ENCODE data around the gene CLEC14A. TPM values are rescaled to one million over a fixed set of nuclear protein-coding genes. Genes with fewer than 3 reads are reported as not detected.
A peak's percentile ranks its signal among the peaks of the same experiment; 100 is the strongest.

The CLEC14A gene
- total RNA-seq (not detected), polyA plus RNA-seq (not detected)

DNA sequence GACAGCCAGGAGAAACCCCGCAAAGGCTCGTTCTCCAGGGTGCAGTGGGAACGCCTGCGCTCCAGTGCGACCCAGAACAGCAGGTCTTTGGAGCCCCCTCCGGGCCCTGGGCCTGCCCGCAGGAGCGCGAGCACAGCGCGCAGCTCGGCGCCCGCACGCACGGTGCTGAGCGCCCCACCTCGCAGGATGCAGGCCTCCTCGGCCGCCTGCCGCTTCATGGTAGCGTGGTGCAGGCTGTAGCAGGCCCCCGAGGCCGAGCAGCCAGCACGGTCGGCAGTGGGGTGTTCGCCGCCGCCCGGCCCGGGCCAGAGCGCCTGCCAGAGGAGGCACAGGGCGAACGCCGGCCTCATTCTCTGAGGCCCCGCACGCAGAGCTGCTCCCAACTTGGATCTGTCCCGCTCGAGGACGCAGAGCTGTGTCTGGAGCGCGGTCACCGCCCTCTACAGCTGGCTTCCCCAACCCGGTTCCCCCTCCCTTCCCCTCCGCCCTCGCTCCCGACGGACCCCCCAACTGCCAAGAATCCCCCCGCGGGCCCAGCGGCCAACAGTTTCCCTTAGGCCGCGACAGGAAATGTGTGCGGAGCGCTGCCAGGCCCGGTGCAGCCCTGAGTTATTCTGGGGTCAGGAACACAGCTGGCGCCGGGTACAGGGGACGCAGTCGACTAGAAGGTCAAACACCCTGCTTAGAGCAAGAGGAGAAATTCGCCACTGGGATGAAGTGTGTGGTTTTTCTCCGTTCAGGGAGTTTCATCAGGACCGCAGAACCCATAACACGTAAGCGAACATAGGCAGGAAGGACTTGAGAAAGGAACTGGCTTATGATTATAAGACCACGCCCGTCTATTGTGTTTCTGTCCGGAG, at the start of gene CLEC14A:
Gene CLEC14A, minus strand, starts transcription at position 421 of the 860 bp plus-strand sequence. Its CDS starts 71 bp downstream, at position 350.
- Mint-ChIP-seq H3K27ac (no peak within 1 kb of the TSS), H3K36me3 (no peaks in the 10 kb centered on the region), H3K27me3 (peaks cover 13 to 31% of the 10 kb centered on the region in 2 donors), H3K4me1 (peaks cover 6 to 12% (median 7%) of the 10 kb centered on the region in 4 donors), H3K4me3 (peak within 1 kb of the TSS; percentile 61 to 83 (median 79)), H3K9me3 (peaks cover 0 to 2% (median 0%) of the 10 kb centered on the region in 8 donors)
- no peak within 1 kb of the TSS for H3K4me3 ChIP-seq (ENCODE audit: low read length in 2 of 2)
- no peaks in the 10 kb centered on the region for H3K36me3 ChIP-seq (ENCODE audit: insufficient read depth, low read length)
- H3K9me3 ChIP-seq (ENCODE audit: control insufficient read depth in 1 of 2, low read length in 2 of 2): no peaks in the 10 kb centered on the region
- intact Hi-C loops (cut with micrococcal nuclease): no loop called here
- H3K27me3 ChIP-seq (ENCODE audit: insufficient read depth, low read length): peaks cover 10% of the 10 kb centered on the region
- POLR2A ChIA-PET (ENCODE audit: partially characterized antibody): no interaction called here
- no peak within 1 kb of the TSS for H3K27ac ChIP-seq (ENCODE audit: low read depth, low read length)
- CTCF ChIA-PET (ENCODE audit: partially characterized antibody): no interaction called here
- H3K4me1 ChIP-seq (ENCODE audit: insufficient read depth, low read length): peaks cover 4% of the 10 kb centered on the region
- peak in 2 of 5 donors; percentile 6 for DNase-seq

GRCh38 chr14:38302966-38303365, 47.1 kb upstream of the CLEC14A start:
- Mint-ChIP-seq H3K4me1 (no peaks in the 10 kb centered on the region), H3K4me3 (no peak overlapping the region), H3K9me3 (peaks cover 0 to 18% (median 4%) of the 10 kb centered on the region in 8 donors), H3K27me3 (peaks cover 6 to 11% of the 10 kb centered on the region in 2 donors), H3K27ac (no peak overlapping the region), H3K36me3 (no peaks in the 10 kb centered on the region)
- no peak overlapping the region for H3K4me3 ChIP-seq (ENCODE audit: low read length in 2 of 2)
- H3K36me3 ChIP-seq (ENCODE audit: insufficient read depth, low read length): no peaks in the 10 kb centered on the region
- no peaks in the 10 kb centered on the region for H3K4me1 ChIP-seq (ENCODE audit: insufficient read depth, low read length)
- CTCF ChIA-PET (ENCODE audit: partially characterized antibody): no interaction called here
- no peaks in the 10 kb centered on the region for H3K27me3 ChIP-seq (ENCODE audit: insufficient read depth, low read length)
- intact Hi-C loops (cut with micrococcal nuclease): no loop called here
- no peak overlapping the region for H3K27ac ChIP-seq (ENCODE audit: low read depth, low read length)
- no peaks in the 10 kb centered on the region for H3K9me3 ChIP-seq (ENCODE audit: control insufficient read depth in 1 of 2, low read length in 2 of 2)
- POLR2A ChIA-PET (ENCODE audit: partially characterized antibody): no interaction called here
- DNase-seq: no peak

- no peaks in the 10 kb centered on the region for H3K9me3 ChIP-seq (ENCODE audit: control insufficient read depth in 1 of 2, low read length in 2 of 2)
- peaks cover 6 to 11% of the 10 kb centered on the region in 2 donors for H3K27me3 Mint-ChIP-seq
- no peaks in the 10 kb centered on the region for H3K4me1 Mint-ChIP-seq
- intact Hi-C loops (cut with micrococcal nuclease): no loop called here
- H3K36me3 Mint-ChIP-seq: no peaks in the 10 kb centered on the region
- H3K36me3 ChIP-seq (ENCODE audit: insufficient read depth, low read length): no peaks in the 10 kb centered on the region
- ChIA-PET CTCF (ENCODE audit: partially characterized antibody) (no interaction called here), POLR2A (ENCODE audit: partially characterized antibody) (no interaction called here)
- no peak overlapping the region for H3K4me3 Mint-ChIP-seq
- H3K4me3 ChIP-seq (ENCODE audit: low read length in 2 of 2): no peak overlapping the region
- H3K4me1 ChIP-seq (ENCODE audit: insufficient read depth, low read length): no peaks in the 10 kb centered on the region
- H3K27ac ChIP-seq (ENCODE audit: low read depth, low read length): no peak overlapping the region
- no peak for DNase-seq
- H3K27me3 ChIP-seq (ENCODE audit: insufficient read depth, low read length): no peaks in the 10 kb centered on the region
- no peak overlapping the region for H3K27ac Mint-ChIP-seq
- peaks cover 0 to 18% (median 4%) of the 10 kb centered on the region in 8 donors for H3K9me3 Mint-ChIP-seq
Measured at GRCh38 chr14:38302034-38302433, 46.1 kb upstream of the CLEC14A start.

DNA sequence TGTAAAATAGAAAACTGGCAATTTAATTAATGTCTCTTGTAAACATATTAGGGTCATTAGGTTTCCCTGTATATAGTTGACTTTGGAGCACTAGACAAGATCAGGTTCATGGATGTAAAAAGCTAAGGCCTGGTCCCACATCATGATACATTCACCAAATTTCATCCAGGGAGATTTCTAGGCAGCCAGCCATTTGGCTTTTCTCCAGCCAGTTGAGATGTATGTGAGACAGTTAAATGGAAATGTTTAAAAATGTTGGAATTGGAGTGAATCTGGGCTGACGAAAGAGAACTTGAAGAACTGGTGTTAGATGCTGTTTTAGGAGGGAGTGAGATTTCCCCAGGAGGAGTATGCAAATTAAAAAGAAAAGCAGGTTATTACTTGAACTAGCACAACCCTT, 41.8 kb upstream of the CLEC14A start:
- H3K27ac Mint-ChIP-seq: no peak overlapping the region
- CTCF ChIA-PET (ENCODE audit: partially characterized antibody): no interaction called here
- no peaks in the 10 kb centered on the region for H3K27me3 ChIP-seq (ENCODE audit: insufficient read depth, low read length)
- POLR2A ChIA-PET (ENCODE audit: partially characterized antibody): no interaction called here
- intact Hi-C loops (cut with micrococcal nuclease): no loop called here
- H3K4me1 ChIP-seq (ENCODE audit: insufficient read depth, low read length): no peaks in the 10 kb centered on the region
- no peak for DNase-seq
- no peaks in the 10 kb centered on the region for H3K9me3 ChIP-seq (ENCODE audit: control insufficient read depth in 1 of 2, low read length in 2 of 2)
- no peak overlapping the region for H3K4me3 Mint-ChIP-seq
- H3K27ac ChIP-seq (ENCODE audit: low read depth, low read length): no peak overlapping the region
- no peaks in the 10 kb centered on the region for H3K36me3 Mint-ChIP-seq
- H3K9me3 Mint-ChIP-seq: peaks cover 0 to 10% (median 3%) of the 10 kb centered on the region in 8 donors
- H3K4me3 ChIP-seq (ENCODE audit: low read length in 2 of 2): no peak overlapping the region
- no peaks in the 10 kb centered on the region for H3K4me1 Mint-ChIP-seq
- H3K36me3 ChIP-seq (ENCODE audit: insufficient read depth, low read length): no peaks in the 10 kb centered on the region
- H3K27me3 Mint-ChIP-seq: peaks cover 11 to 12% of the 10 kb centered on the region in 2 donors

DNA sequence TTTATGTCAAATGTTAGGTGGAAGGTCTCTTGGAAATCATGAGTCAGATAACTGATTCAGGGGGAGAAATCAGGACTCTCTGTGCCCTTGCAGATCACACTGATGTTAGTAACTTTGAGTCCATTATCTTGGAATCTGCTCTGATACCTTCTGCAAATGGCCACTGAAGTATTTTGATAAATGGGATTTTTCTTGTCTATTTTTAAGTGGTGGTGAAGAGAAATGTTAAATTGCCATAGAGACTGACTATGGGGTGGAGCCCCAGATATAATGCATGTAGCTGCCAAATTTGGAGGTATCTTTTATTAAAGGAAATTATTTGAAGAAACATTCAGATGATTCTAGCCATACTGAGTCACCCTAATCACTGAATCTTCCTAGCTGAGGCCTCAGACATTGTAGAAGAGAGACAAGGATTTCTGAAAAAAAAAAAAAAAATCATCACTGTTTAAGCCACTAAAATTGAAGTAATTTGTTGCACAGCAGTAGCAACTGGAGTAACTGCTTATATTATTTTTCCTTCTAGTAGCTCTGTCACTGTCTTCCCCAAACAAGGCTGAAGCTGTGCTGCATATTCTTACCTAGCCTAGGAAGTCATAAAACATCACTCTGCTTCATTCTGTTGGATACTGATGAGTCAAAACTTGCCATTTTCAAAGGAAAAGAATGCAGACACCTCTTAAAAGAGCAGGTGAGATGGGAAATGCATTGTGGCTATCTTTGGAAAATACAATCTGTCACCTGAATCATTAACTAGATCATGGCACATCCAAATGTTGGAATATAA, 36.0 kb upstream of the CLEC14A start:
- H3K27me3 ChIP-seq (ENCODE audit: insufficient read depth, low read length): no peaks in the 10 kb centered on the region
- H3K9me3 ChIP-seq (ENCODE audit: control insufficient read depth in 1 of 2, low read length in 2 of 2): no peaks in the 10 kb centered on the region
- Mint-ChIP-seq H3K9me3 (peaks cover 0 to 9% (median 0%) of the 10 kb centered on the region in 8 donors), H3K4me1 (no peaks in the 10 kb centered on the region), H3K4me3 (no peak overlapping the region), H3K36me3 (no peaks in the 10 kb centered on the region), H3K27ac (no peak overlapping the region), H3K27me3 (peaks cover 10 to 13% of the 10 kb centered on the region in 2 donors)
- intact Hi-C loops (cut with micrococcal nuclease): no loop called here
- no peak overlapping the region for H3K27ac ChIP-seq (ENCODE audit: low read depth, low read length)
- H3K4me1 ChIP-seq (ENCODE audit: insufficient read depth, low read length): no peaks in the 10 kb centered on the region
- DNase-seq: no peak
- POLR2A ChIA-PET (ENCODE audit: partially characterized antibody): no interaction called here
- CTCF ChIA-PET (ENCODE audit: partially characterized antibody): no interaction called here
- no peaks in the 10 kb centered on the region for H3K36me3 ChIP-seq (ENCODE audit: insufficient read depth, low read length)
- H3K4me3 ChIP-seq (ENCODE audit: low read length in 2 of 2): no peak overlapping the region

DNA sequence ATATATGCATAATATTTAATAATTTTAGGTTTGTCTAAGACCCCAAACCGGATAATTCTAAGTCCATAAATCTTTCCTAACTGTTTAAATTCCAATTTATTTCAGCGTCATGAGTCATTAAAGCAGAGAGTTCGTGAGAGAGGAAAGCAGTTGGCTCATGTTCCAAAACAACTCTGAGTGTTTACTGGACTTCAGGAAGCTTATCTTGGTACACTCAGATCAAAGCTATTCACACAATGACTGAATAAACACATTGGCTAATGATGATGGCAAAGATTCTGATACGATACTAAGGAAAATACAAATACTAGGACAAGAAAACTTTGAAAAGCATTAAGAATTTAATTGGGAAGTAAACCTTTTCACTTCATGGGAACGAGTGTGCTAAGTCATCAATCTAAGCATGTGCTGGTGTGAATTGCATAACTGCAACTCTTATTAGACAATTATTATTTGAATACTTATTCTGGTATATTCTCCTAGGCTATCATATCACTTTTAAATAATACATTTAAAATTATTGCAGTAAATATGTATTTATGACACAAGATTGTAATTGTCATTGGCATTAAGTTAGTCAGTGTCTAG, 34.8 kb upstream of the CLEC14A start:
- POLR2A ChIA-PET (ENCODE audit: partially characterized antibody): no interaction called here
- H3K4me3 Mint-ChIP-seq: no peak overlapping the region
- peaks cover 9 to 10% of the 10 kb centered on the region in 2 donors for H3K27me3 Mint-ChIP-seq

GRCh38 chr14:38286452-38286851, 30.6 kb upstream of the CLEC14A start:
- H3K4me3 ChIP-seq (ENCODE audit: low read length in 2 of 2): no peak overlapping the region
- H3K36me3 Mint-ChIP-seq: no peaks in the 10 kb centered on the region
- H3K27ac Mint-ChIP-seq: no peak overlapping the region
- H3K27me3 Mint-ChIP-seq: peaks cover 7 to 16% of the 10 kb centered on the region in 2 donors
- no peaks in the 10 kb centered on the region for H3K4me1 ChIP-seq (ENCODE audit: insufficient read depth, low read length)
- H3K4me3 Mint-ChIP-seq: no peak overlapping the region
- POLR2A ChIA-PET (ENCODE audit: partially characterized antibody): no interaction called here
- no peak overlapping the region for H3K27ac ChIP-seq (ENCODE audit: low read depth, low read length)
- H3K27me3 ChIP-seq (ENCODE audit: insufficient read depth, low read length): no peaks in the 10 kb centered on the region
- CTCF ChIA-PET (ENCODE audit: partially characterized antibody): no interaction called here
- intact Hi-C loops (cut with micrococcal nuclease): no loop called here
- H3K9me3 ChIP-seq (ENCODE audit: control insufficient read depth in 1 of 2, low read length in 2 of 2): no peaks in the 10 kb centered on the region
- no peaks in the 10 kb centered on the region for H3K36me3 ChIP-seq (ENCODE audit: insufficient read depth, low read length)
- H3K4me1 Mint-ChIP-seq: no peaks in the 10 kb centered on the region
- H3K9me3 Mint-ChIP-seq: peaks cover 0 to 10% (median 4%) of the 10 kb centered on the region in 8 donors
- DNase-seq: no peak

More for the DNA sequence above, 34.8 kb upstream of the CLEC14A start:
- Histone ChIP-seq H3K9me3 (ENCODE audit: control insufficient read depth in 1 of 2, low read length in 2 of 2) (no peaks in the 10 kb centered on the region), H3K4me3 (ENCODE audit: low read length in 2 of 2) (no peak overlapping the region), H3K4me1 (ENCODE audit: insufficient read depth, low read length) (no peaks in the 10 kb centered on the region), H3K27ac (ENCODE audit: low read depth, low read length) (no peak overlapping the region), H3K27me3 (ENCODE audit: insufficient read depth, low read length) (no peaks in the 10 kb centered on the region), H3K36me3 (ENCODE audit: insufficient read depth, low read length) (no peaks in the 10 kb centered on the region)
- intact Hi-C loops (cut with micrococcal nuclease): no loop called here
- no peak for DNase-seq
- Mint-ChIP-seq H3K36me3 (no peaks in the 10 kb centered on the region), H3K4me1 (no peaks in the 10 kb centered on the region), H3K27ac (no peak overlapping the region), H3K9me3 (peaks cover 0 to 10% (median 0%) of the 10 kb centered on the region in 8 donors)
- CTCF ChIA-PET (ENCODE audit: partially characterized antibody): no interaction called here

Data from CD4-positive, alpha-beta memory T cell (primary cell).